ENCODE results near the gene PALLD.

Gene PALLD

DNA sequence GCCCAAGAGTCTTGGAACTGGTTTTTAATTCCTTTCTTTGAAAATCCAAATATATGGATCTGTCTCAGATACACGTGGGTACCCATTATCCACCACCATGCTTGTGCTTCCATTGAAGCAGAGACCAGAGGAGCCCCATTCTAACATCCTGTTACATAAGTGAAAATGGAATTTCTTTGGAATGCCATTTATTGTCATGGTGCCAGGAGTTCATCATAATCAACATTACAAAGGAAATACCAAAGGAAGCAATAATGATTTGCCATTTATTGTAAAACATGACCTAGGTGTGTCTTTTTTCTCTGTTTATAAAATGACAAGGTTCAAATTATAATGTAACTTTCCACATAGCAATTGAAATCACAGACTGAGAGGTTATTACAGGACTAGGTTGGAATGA, 61.7 kb downstream of the PALLD start:
- DNase-seq (ENCODE audit: low read depth, low spot score) = no peak

DNA sequence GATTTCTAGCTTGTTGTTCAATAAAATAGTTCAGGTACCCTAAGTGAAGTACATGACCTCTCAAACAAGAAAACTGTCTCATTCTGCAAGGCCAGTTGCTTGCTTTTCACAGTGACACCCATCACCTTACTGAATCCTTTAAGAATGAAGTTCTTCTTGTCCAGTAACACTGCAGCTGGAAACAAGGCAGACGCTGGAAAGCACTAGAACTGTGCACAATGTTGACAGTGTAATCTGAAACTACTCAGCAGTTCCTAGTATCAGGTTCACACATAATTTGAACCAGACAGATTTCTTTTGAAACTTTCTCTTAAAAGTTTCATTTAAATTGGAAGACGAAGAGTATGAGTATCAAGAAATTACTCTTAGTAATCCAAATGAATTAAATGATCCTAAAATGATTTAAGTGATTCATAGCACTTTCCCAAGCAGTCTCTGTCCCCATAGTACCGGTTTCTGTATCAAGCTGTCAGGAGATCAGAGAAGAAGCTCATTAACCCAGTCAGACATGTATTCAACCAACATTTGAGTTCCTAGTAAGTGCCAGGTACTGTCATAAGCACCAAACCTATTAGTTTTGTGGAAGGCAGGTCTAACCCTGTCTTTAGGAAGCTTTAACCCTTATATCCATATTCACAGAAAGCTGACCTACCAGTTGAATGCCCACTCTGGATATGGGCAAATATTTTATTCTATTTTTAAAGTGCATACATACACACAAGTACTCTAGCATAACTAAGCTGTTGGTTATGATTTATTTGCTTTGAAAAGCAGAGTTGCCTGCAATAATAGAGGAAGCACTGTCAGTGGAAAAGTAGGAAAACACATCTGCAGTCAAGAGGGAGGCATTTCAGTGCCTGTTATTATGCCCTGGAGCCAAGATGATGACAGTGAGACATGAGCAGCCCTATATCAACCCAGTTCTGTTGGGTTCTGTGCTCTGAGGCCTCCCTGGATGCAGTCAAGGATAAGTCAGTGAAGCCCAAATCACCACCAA, 63.6 kb downstream of the PALLD start:
- peak; percentile 25 for DNase-seq (ENCODE audit: low read depth, low spot score)

DNA sequence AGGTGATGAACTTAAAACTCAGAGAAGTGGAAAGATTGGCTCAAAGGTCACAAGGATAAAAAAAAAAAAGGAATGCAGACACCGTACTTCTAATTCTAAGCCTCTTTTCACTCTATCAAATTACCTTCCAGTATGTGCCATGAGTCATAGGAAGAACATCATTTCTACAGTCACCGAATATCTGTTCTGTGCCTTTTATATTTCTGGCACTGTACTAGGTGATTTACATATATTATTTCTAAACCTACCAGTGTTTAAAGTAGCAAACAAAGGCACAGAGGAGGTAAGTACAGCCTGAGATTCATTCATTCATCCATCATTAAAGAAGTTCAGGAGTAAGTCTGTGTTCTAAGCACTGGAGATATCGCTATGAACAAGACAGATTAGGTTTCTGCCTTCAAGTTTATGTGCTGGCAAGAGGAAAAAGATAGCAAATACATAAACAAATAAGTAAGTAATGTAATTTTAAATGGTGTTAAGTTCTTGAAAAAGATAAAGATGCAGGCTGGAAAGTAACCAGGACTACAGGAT, 65.3 kb downstream of the PALLD start:
- DNase-seq (ENCODE audit: low read depth, low spot score) = no peak

DNA sequence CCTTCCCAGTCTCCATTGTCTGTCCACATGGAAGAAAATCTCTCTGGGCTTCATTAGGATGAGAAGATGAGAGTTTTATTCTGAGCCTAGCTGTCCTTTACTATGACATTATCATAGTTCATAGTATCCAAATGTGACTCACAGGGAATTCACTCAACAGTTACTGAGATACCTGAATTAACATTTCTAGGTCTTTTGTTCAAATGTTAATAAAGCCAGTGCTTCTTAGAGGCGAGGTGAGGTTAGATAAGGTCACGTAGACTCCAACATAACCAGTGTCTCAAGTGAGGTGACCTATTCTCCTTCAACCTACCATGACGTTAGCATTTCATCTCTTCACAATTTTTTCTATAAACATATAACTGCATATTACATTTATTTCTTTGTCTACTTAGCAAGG, 67.2 kb downstream of the PALLD start:
- DNase-seq (ENCODE audit: low read depth, low spot score) = no peak

DNA sequence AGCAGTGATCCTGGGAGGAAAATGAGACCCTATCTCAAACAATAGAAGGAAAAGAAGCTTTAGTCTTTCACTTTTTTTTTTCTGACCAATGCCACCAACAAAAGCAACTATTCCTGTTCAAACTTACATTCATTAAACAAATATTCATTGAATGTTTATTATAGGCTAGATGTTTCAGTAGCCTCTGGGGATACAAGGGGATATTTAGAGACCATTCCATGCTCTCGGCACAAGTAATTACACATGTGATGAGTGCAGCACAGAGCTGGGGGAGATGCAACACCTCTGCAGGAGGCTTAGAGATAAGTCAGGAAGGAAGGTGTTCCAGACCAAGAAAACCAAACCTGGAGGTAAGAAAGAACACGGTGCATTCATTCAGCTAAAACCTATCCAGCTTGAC, 68.3 kb downstream of the PALLD start:
- DNase-seq (ENCODE audit: low read depth, low spot score) = no peak

DNA sequence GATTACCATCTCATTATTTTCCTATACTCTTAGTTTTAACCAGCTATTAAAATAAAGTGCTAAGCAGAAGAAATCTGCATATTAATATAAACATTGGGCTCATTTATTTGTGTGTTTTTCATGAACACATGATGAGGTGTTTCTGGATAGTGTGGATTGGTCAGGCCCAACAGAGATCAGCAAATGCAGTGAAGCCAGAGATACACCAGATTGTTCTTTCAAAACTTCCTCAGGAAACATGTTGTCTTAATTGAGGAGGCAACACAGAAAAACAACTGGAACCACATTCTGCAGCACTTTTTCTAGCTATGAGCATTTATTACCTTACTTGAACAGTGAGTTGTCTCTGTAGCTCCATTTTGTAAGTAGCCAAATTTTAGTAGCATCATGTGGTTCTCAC, 69.9 kb downstream of the PALLD start:
- DNase-seq (ENCODE audit: low read depth, low spot score) = no peak

DNA sequence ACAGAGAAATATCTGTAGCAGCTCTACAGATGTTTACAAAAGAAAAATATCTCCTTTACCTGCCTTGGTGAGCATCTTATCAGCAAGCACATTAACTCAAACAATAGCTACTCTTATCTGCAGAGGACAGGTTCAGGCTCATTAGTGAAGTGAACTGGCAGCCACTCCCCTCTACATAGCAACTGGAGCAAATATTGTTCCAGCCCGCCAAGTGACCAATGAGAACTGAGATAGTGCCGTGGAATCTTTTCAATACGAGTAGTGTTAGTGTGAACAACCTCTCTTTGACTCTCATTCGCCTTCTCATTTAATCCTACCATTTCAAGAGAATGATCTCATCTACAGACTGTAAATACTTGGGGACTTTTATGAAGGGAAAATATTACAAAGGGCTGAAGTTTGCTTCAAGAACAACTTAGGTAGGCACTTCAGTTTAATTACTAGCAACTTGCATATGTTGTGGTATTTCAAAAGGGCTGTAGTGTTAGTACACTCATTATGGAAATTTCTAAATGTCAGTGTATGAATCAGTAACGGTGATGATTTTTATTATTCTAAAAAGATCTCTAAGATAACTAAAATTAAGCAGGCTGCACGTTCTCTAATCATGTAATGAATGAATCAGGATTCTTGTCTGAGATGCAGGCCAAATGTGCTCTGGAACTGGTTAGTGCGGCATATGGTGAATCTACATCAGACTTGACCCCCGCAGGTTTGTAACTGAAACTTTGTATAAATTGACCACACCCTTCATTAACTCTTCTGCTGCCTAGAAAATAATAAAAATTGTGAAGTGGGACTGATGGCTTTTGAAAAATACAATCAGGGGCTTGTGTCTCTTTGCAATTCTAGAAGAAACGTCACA, 72.4 kb downstream of the PALLD start:
- no peak for DNase-seq (ENCODE audit: low read depth, low spot score)

DNA sequence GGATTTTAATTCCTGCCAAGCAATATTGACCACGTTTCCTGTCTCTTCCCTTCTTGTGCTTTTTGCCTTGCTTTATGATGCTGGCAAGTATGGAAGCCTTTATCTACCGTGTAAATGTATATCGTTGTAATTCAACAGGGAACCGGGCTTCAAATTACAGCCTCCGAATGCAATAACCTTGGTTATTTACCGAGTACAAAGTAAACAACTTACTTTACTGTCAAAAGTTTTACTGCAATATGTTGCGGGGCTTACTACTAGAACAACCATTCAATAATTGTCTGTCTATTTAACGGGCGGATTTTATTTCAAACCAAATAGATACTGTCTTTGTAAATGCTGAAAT, 73.1 kb downstream of the PALLD start:
- no peak for DNase-seq (ENCODE audit: low read depth, low spot score)

DNA sequence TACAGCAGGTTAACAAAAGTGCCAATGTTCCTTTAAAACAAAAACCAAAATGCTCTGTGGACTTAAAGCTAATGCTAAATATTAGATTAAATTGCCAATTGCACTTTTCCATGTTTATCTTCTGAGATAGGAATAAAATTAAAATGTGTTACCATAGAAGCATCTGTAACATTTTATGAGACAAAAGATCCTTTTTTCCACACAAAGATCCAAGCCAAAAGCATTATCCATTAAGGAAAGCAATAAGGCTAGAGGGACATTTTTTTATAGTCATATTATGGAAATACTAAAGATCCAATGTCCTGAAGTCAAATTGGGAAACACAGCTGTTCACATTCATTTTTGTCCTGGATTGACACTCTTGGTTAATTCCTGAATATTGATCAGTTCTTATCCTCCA, 73.6 kb downstream of the PALLD start:
- no peak for DNase-seq (ENCODE audit: low read depth, low spot score)

DNA sequence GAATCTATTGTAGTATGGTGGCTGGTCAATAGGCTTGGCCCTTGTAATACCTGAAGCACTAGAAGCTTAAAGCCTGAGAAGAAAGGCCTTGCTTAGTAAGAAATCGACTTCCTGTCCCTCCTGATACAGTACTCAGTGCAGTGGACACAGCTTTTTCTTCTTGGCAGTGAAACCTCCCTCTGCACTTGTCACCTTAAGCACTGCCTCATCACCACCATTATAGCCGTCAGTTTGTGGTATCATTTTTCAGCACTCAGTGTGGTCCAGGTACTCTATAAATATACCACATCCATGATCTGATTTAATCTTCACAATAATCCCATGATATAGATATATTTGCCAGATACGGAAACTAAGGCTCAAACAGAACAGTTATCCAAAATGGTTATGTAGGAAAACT, 75.2 kb downstream of the PALLD start:
- DNase-seq (ENCODE audit: low read depth, low spot score) = no peak

DNA sequence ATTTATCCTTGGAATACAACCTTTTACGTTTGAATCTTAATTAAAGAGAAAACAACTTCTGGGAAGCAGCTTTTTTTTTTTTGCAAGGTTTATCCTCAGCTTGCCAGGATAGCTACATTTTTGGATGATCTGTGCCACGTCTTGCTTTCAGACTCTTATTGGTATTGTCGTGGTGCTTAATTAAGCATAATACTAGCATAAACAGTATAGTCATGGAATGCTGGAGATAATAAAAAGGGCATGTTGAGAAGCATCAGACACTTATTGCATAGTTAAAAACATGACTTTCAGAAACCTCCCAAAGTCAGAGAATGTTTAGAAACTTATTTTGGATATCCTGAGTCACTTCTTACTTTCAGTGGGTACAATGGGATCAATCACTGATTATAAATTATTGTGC, 77.0 kb downstream of the PALLD start:
- no peak for DNase-seq (ENCODE audit: low read depth, low spot score)

DNA sequence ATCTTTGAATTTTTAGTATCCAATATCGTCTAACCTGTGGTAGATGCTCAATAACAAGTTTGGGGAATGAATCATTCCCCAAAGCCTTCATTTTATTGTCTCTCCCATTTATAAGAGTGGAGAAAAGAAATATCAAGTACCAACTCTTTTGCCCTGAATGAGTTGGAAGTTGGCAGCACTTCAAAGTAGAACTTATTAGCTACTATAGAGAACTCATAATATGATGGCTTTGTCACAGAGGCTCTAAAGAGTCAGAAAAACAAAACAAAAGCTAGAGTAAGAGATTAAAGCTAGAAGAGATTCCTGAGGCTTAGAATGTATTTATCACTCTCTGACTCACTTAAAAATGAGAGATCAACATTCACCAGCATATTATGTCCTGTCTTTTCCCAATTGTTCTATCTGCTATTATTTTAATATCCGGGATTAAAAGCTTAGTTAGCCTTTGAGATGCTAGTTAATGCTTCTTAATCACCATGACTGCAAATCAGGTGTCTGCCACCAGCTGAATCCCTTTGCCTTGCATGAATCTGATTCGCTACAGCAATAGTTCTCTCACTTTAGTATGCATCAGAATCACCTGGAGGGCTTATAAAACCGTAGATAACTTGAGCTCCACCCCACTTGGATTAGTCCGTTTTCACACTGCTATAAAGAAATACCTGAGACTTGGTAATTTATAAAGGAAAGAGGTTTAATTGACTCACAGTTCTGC, 77.9 kb downstream of the PALLD start:
- no peak for DNase-seq (ENCODE audit: low read depth, low spot score)

DNA sequence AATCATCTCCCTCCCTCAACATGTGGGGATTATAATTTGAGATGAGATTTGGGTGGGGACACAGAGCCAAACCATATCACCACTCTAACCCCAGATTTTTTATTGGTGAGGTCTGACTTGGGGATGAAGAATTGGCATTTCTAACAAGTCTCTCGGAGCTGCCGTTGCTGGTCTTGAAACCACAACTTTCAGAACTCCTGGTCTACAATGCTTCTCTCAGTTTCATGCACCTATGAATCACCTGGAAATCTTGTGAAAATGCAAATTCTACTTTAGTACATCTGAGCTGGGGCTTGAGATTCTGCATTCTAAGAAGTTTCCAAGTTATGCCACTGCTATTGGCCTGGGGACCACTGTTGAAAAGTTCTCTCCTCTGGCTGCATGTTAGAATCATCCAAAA, 78.6 kb downstream of the PALLD start:
- no peak for DNase-seq (ENCODE audit: low read depth, low spot score)

DNA sequence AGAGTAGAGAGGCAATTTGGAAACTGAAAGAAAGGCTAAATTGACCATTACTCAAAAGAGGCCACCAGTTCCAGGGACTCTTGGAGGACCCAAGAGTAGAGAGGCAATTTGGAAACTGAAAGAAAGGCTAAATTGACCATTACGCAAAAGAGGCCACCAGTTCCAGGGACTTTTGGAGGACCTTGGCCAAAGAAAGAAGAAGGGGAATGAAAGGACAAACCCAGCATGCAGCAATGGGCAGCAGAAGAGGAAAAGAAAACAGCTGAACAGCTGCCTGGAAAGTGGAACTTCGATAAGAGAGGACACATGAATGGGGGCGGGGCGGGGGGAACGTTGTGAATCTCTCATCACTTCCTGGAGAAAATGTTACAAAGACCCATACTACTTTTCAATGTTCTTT, 80.8 kb downstream of the PALLD start:
- DNase-seq (ENCODE audit: low read depth, low spot score) = no peak

DNA sequence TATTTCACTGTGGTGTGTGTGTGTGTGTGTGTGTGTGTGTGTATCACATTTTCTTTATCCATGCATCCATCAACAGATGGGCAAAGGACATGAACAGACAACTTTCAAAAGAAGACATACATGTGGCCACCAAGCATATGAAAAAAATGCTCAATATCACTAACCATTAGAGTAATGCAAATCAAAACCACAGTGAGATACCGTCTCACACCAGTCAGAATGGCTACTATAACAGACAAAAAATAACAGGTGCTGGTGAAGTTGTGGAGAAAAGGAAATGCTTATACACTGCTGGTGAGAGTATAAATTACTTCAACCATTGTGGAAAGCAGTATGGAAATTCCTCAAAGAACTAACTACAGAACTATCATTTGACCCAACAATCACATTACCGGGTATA, 83.4 kb downstream of the PALLD start:
- DNase-seq (ENCODE audit: low read depth, low spot score) = no peak

DNA sequence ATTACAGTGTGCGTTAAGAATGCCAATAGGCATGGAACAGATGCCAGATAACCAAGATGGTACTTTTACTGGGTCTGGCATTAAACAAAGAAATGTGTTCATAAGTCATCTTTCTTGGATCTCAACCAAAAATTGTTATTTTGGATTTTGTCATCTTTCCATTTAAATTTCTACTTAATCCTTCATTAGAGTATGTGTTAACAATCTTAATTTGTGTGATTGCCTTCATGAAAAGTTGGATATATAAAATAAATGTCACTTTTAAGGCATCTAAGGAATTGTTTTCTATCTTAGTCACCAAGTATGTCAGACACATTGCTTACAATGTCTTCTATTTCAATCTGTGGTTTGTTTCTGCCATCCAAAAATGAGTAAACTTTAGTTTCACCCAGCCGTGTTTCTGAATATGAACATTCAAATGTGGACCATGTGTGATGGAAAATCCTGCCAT, 87.5 kb downstream of the PALLD start:
- DNase-seq (ENCODE audit: low read depth, low spot score) = no peak

DNA sequence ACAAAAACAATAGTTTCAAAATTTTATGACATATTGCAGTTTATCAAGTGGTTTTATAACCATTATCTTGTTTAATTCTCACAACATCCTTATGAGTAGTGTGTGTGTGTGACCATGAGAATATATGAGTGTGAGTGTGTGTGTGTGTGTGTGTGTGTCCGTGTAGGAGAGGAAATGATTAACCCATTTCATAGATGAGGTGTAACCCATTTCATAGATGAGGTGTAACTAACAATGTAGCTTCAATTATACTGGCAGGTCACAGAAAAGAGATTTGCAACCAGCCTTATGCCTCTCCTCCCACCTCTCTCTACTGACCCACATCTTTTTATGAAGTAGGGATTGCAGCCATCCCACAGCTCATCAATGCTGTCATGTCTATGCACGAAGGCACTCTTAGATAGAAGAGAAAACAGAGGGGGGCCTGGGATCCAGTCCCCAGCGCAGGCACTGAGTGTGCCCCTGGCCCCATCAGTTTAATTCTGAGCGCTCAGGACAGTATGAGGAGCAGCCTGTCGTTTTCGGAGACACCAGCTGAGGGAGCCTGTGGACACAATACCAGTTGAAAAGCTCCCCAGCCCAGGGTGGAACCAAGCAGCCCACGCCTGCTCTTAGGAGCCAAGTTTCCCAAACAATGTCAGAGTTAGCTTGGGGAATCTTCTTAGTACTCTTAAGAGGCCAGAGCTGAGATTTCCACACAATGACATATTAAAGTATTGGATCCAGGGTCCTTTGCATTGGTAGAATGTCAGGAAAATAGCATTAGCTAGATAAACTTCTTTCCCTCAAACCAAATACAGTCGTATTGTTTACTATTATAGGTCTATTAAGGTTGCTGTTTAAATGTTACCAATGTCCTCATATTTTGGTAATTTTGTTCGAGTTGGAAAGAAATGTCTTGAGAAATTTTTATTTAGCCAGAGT, 88.6 kb downstream of the PALLD start:
- DNase-seq (ENCODE audit: low read depth, low spot score) = peak; percentile 84

DNA sequence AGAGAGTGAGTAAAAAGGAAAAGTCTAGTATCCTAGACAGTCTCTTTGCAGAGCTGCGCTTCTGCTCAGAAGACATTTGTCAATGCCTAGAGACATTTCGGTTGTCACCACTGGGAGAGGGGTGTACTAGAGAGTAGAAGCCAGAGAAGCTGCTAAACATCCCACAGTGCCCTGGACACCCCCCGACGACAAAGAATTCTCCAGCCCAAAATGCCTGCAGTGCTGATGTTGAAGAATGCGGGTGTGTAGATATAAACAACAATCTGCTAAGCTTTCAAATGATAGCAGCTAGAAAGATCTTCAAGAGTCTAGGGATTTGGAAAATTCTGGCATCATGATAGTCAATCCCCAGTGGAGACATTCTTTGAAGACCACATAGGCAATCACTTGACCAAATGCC, 90.1 kb downstream of the PALLD start:
- DNase-seq (ENCODE audit: low read depth, low spot score) = peak; percentile 76

DNA sequence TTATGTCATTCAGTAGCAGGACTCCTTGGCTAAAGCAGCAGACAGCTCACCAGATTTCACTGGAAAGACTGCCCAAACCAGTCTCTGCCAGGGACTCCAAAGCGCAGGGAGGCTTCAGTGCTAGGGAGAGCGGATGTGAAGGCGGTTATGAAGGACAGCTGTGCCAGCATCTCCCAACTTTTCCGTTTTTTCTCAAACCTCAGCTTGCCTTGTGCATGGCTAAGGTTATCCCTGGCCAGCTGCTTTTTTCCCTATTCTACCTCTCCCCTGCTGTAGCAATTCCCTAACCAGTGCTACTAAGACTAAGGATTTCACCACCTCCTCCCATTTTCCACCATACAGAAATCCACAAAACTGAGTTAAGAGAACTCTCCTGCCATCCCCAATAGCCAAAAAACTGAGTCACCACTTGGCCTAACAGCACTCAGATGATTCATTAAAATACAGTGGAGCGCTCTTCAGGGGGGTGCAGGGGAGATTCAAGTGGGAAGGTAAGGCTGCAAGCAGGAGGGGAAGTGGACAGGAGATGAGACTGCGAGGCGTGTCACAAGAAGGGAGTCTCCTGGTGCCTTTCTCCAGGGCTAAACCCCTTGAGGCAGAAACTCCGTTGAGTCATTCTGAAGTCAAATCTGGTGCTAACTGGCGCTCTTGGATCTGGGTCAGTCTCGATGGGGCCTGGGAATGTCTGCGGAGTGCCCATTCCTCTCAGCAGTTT, 90.7 kb downstream of the PALLD start:
- peak; percentile 79 for DNase-seq (ENCODE audit: low read depth, low spot score)

DNA sequence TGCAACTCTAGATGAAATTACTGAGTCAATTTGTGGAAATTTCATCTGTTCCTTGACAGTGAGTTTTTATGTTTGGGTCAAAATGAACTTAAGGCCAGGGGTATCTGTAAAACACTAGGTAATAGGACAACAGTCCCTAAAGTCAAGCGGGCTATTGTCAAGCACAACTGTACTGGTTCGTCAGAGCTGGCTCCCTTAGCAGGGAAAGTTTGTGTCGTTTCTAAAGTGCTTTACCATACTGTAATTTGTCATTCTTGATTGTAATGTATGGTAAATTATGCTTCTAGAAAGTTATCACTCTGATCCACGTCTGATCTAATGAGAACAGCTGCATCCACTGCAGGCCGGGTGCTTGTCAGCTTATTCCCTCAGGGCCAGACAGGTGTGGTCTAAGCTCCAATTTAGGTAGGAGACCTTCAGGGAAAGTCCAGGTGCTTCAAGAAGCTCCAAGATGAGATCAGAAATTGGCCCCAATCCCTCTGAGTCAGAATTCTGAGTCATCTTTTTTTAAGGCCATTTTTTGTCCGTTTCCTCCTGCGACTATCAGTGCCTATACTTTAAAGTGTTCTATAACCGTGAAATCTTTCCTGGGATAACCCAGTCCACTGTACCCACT, 92.2 kb downstream of the PALLD start:
- peak; percentile 29 for DNase-seq (ENCODE audit: low read depth, low spot score)
